Stimulated activated memory B cell treated with anti-CD40 and anti-IgM and Interleukin-4, amounts not matched to agents 10 μg/mL and 1 μg/mL and 100 μg/mL, for 72 hours (primary cell): ENCODE data around the gene TSKU.
"Not testable (repeated sequence)": the region's sequence is repeated elsewhere in the genome, so short reads cannot be mapped to it uniquely, and the experiment has no call there.

Source experiments
- ATAC-seq: fragments of 150-1000 bp; cut with Tn5 transposase; 2 replicates; pipeline ENCODE4 v1.10.0; 2021
- H3K27ac Mint-ChIP-seq: one replicate; pipeline ENCODE4 v1.8.0; 2022; ENCODE audit warnings: mild to moderate bottlenecking, mixed read lengths
- H3K27me3 Mint-ChIP-seq: one replicate; pipeline ENCODE4 v1.8.0; 2022; ENCODE audit warnings: mixed read lengths
- H3K36me3 Mint-ChIP-seq: one replicate; pipeline ENCODE4 v1.8.0; 2022; ENCODE audit warnings: mixed read lengths
- H3K4me1 Mint-ChIP-seq: one replicate; pipeline ENCODE4 v1.8.0; 2022; ENCODE audit warnings: mixed read lengths
- H3K4me3 Mint-ChIP-seq: one replicate; pipeline ENCODE4 v1.8.0; 2022; ENCODE audit warnings: mild to moderate bottlenecking, moderate library complexity, mixed read lengths
- H3K9me3 Mint-ChIP-seq: one replicate; pipeline ENCODE4 v1.8.0; 2022; ENCODE audit warnings: mixed read lengths

Gene TSKU

GRCh38 chr11:76826508-76826907, 43.4 kb downstream of the TSKU start:
- H3K4me3 Mint-ChIP-seq = not testable (repeated sequence)
- peaks cover 11% of the 10 kb centered on the region for H3K27me3 Mint-ChIP-seq

GRCh38 chr11:76827005-76827404, 43.8 kb downstream of the TSKU start:
- not testable (repeated sequence) for H3K4me3 Mint-ChIP-seq, H3K36me3 Mint-ChIP-seq, H3K9me3 Mint-ChIP-seq, H3K27ac Mint-ChIP-seq, H3K4me1 Mint-ChIP-seq, ATAC-seq
- peaks cover 11% of the 10 kb centered on the region for H3K27me3 Mint-ChIP-seq

More at GRCh38 chr11:76826508-76826907, 43.4 kb downstream of the TSKU start:
- H3K9me3 Mint-ChIP-seq, ATAC-seq, H3K4me1 Mint-ChIP-seq, H3K36me3 Mint-ChIP-seq, H3K27ac Mint-ChIP-seq: not testable (repeated sequence)

- H3K27ac Mint-ChIP-seq = no peak overlapping the region
- peaks cover 2% of the 10 kb centered on the region for H3K9me3 Mint-ChIP-seq
- no peaks in the 10 kb centered on the region for H3K4me1 Mint-ChIP-seq
- H3K27me3 Mint-ChIP-seq = peaks cover 11% of the 10 kb centered on the region
- ATAC-seq = no peak
- H3K4me3 Mint-ChIP-seq = no peak overlapping the region
- H3K36me3 Mint-ChIP-seq = no peaks in the 10 kb centered on the region
These were observed 47.6 kb downstream of the TSKU start for GRCh38 chr11:76830639-76831327.

- no peaks in the 10 kb centered on the region for H3K9me3 Mint-ChIP-seq
- no peaks in the 10 kb centered on the region for H3K36me3 Mint-ChIP-seq
- H3K27ac Mint-ChIP-seq = no peak overlapping the region
These were observed 48.6 kb downstream of the TSKU start for GRCh38 chr11:76831686-76832310.

GRCh38 chr11:76832361-76832760, 49.2 kb downstream of the TSKU start:
- H3K27ac Mint-ChIP-seq = no peak overlapping the region
- no peaks in the 10 kb centered on the region for H3K4me1 Mint-ChIP-seq
- no peak overlapping the region for H3K4me3 Mint-ChIP-seq
- H3K27me3 Mint-ChIP-seq = peaks cover 11% of the 10 kb centered on the region
- H3K9me3 Mint-ChIP-seq = no peaks in the 10 kb centered on the region
- H3K36me3 Mint-ChIP-seq = no peaks in the 10 kb centered on the region
- no peak for ATAC-seq

More at GRCh38 chr11:76831686-76832310, 48.6 kb downstream of the TSKU start:
- Mint-ChIP-seq H3K27me3 (peaks cover 11% of the 10 kb centered on the region), H3K4me3 (no peak overlapping the region), H3K4me1 (no peaks in the 10 kb centered on the region)
- no peak for ATAC-seq

- no peaks in the 10 kb centered on the region for H3K36me3 Mint-ChIP-seq
- no peak overlapping the region for H3K27ac Mint-ChIP-seq
- H3K4me1 Mint-ChIP-seq = no peaks in the 10 kb centered on the region
- no peaks in the 10 kb centered on the region for H3K9me3 Mint-ChIP-seq
- H3K4me3 Mint-ChIP-seq = no peak overlapping the region
- ATAC-seq = no peak
- H3K27me3 Mint-ChIP-seq = peaks cover 19% of the 10 kb centered on the region
These were observed 51.0 kb downstream of the TSKU start for GRCh38 chr11:76834151-76834550.

- Mint-ChIP-seq H3K9me3 (no peaks in the 10 kb centered on the region), H3K36me3 (no peaks in the 10 kb centered on the region), H3K27ac (no peak overlapping the region), H3K4me3 (no peak overlapping the region), H3K27me3 (peaks cover 14% of the 10 kb centered on the region), H3K4me1 (no peaks in the 10 kb centered on the region)
- no peak for ATAC-seq
These were observed 51.9 kb downstream of the TSKU start for GRCh38 chr11:76835036-76835435.

GRCh38 chr11:76835928-76836612, 52.9 kb downstream of the TSKU start:
- H3K27ac Mint-ChIP-seq = no peak overlapping the region
- no peak overlapping the region for H3K4me3 Mint-ChIP-seq
- no peak for ATAC-seq
- H3K27me3 Mint-ChIP-seq = peaks cover 13% of the 10 kb centered on the region
- H3K36me3 Mint-ChIP-seq = no peaks in the 10 kb centered on the region
- H3K4me1 Mint-ChIP-seq = no peaks in the 10 kb centered on the region
- H3K9me3 Mint-ChIP-seq = no peaks in the 10 kb centered on the region

- Mint-ChIP-seq H3K9me3 (no peaks in the 10 kb centered on the region), H3K4me3 (no peak overlapping the region), H3K27ac (no peak overlapping the region), H3K36me3 (no peaks in the 10 kb centered on the region), H3K27me3 (peaks cover 20% of the 10 kb centered on the region), H3K4me1 (no peaks in the 10 kb centered on the region)
- no peak for ATAC-seq
These were observed 53.6 kb downstream of the TSKU start for GRCh38 chr11:76836613-76837291.

GRCh38 chr11:76837696-76838677, 54.8 kb downstream of the TSKU start:
- H3K4me1 Mint-ChIP-seq = no peaks in the 10 kb centered on the region
- H3K36me3 Mint-ChIP-seq = no peaks in the 10 kb centered on the region
- H3K27ac Mint-ChIP-seq = no peak overlapping the region
- H3K27me3 Mint-ChIP-seq = peaks cover 30% of the 10 kb centered on the region
- H3K9me3 Mint-ChIP-seq = no peaks in the 10 kb centered on the region
- no peak overlapping the region for H3K4me3 Mint-ChIP-seq
- peak; percentile 14 for ATAC-seq

- Mint-ChIP-seq H3K4me3 (no peak overlapping the region), H3K9me3 (no peaks in the 10 kb centered on the region), H3K36me3 (no peaks in the 10 kb centered on the region), H3K4me1 (no peaks in the 10 kb centered on the region), H3K27me3 (peaks cover 30% of the 10 kb centered on the region), H3K27ac (no peak overlapping the region)
- ATAC-seq = no peak
These were observed 55.5 kb downstream of the TSKU start for GRCh38 chr11:76838678-76839068.

- Mint-ChIP-seq H3K9me3 (no peaks in the 10 kb centered on the region), H3K27ac (no peak overlapping the region), H3K4me3 (no peak overlapping the region), H3K36me3 (no peaks in the 10 kb centered on the region), H3K4me1 (no peaks in the 10 kb centered on the region), H3K27me3 (peaks cover 30% of the 10 kb centered on the region)
- no peak for ATAC-seq
These were observed 56.2 kb downstream of the TSKU start for GRCh38 chr11:76839311-76839710.

GRCh38 chr11:76841923-76842452, 58.8 kb downstream of the TSKU start:
- Mint-ChIP-seq H3K9me3 (no peaks in the 10 kb centered on the region), H3K36me3 (no peaks in the 10 kb centered on the region), H3K4me3 (no peak overlapping the region), H3K27ac (no peak overlapping the region), H3K27me3 (peaks cover 34% of the 10 kb centered on the region), H3K4me1 (no peaks in the 10 kb centered on the region)
- ATAC-seq = no peak

GRCh38 chr11:76843907-76844306, 60.8 kb downstream of the TSKU start:
- no peaks in the 10 kb centered on the region for H3K9me3 Mint-ChIP-seq
- H3K4me3 Mint-ChIP-seq = no peak overlapping the region
- no peaks in the 10 kb centered on the region for H3K36me3 Mint-ChIP-seq
- no peak overlapping the region for H3K27ac Mint-ChIP-seq
- H3K4me1 Mint-ChIP-seq = no peaks in the 10 kb centered on the region
- peaks cover 33% of the 10 kb centered on the region for H3K27me3 Mint-ChIP-seq
- ATAC-seq = no peak
